ENCODE results near the gene BCS1L.

BCS1L gene

DNA sequence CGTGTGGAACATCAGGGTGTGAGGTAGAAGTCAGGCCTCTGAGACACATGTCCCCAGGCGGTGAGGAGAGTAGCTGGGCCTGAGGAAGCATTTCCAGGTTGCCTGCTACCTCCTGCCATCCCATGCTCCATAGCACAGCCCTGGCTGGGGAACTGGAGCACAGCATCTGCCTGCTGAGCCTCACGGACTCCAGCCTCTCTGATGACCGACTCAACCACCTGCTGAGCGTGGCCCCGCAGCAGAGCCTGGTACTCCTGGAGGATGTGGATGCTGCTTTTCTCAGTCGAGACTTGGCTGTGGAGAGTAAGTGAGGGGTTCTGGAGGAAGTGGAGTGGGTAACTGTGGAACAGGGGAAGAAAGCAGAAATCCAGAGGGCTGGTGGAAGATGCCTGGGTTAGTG lies 2.9 kb downstream of the BCS1L start:
- TF ChIP-seq ZFX (IDR thresholded peaks at IDR 0.05), result no peak
- TF ChIP-seq, protein P1, sequence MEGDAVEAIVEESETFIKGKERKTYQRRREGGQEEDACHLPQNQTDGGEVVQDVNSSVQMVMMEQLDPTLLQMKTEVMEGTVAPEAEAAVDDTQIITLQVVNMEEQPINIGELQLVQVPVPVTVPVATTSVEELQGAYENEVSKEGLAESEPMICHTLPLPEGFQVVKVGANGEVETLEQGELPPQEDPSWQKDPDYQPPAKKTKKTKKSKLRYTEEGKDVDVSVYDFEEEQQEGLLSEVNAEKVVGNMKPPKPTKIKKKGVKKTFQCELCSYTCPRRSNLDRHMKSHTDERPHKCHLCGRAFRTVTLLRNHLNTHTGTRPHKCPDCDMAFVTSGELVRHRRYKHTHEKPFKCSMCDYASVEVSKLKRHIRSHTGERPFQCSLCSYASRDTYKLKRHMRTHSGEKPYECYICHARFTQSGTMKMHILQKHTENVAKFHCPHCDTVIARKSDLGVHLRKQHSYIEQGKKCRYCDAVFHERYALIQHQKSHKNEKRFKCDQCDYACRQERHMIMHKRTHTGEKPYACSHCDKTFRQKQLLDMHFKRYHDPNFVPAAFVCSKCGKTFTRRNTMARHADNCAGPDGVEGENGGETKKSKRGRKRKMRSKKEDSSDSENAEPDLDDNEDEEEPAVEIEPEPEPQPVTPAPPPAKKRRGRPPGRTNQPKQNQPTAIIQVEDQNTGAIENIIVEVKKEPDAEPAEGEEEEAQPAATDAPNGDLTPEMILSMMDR (conservative IDR thresholded peaks at IDR 0.05), result no peak
- H3K27ac ChIP-seq, result no peak overlapping the region

DNA sequence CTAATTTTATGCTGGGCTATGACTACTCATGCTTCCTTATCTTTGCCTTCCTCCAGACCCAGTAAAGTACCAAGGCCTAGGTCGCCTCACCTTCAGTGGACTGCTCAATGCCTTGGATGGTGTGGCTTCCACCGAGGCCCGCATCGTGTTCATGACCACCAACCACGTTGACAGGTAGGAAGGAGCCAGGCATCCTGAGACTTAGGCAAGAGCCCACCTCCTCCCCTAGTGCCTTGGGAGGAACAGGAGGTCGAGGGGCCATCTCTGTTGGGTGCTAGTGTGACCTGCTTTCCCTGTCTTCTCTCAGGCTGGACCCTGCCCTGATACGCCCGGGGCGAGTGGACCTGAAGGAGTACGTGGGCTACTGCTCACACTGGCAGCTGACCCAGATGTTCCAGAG lies 3.3 kb downstream of the BCS1L start:
- no peak overlapping the region for H3K27ac ChIP-seq
- TF ChIP-seq, protein P1 (conservative IDR thresholded peaks at IDR 0.05), result no peak
- TF ChIP-seq ZFX (IDR thresholded peaks at IDR 0.05), result no peak

DNA sequence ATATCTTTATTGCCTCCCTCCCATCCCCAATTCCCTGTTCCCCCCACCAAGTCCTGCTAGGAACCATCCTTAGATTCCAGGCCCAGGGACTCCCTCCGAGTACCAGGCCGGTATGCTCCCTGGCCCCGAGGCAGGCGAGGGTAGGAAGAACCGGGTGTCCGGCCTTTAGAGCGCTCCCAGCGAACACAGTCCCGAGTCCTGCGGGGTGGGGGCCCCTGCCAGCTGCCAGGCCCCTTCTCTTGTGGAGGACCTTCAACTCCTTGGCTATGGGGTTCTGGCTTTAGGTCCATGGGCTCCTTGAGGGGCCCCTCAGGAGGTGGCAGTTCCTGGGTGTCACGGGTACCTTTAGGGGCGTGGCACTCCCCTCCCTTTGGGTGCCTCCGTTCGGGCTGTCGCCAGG lies 4.4 kb downstream of the BCS1L start:
- TF ChIP-seq ZFX (IDR thresholded peaks at IDR 0.05), result no peak
- TF ChIP-seq, protein P1 (conservative IDR thresholded peaks at IDR 0.05), result no peak
- no peak overlapping the region for H3K27ac ChIP-seq

DNA sequence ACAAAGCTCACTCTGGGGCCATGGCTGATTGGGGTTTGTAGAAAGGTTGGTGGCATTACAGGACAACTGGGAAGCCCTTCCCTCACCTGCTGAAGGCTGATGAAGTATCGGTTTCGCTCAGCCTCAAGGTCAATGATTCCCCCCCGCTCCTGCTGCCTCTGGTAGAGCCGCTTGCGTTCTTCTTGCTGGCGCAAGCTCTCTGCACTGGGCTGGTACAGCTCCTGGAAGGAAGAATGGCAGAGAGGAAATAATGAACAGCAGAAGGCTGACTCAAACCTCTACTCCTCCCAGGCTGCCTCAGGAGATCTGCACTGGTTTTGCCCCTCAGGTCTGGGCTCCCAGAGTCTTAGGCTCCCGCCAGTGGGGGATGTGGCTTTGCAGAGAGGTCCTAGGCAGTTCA lies 5.2 kb downstream of the BCS1L start:
- H3K27ac ChIP-seq, result no peak overlapping the region
- TF ChIP-seq ZFX (IDR thresholded peaks at IDR 0.05), result no peak
- TF ChIP-seq, protein P1 (conservative IDR thresholded peaks at IDR 0.05), result no peak

DNA sequence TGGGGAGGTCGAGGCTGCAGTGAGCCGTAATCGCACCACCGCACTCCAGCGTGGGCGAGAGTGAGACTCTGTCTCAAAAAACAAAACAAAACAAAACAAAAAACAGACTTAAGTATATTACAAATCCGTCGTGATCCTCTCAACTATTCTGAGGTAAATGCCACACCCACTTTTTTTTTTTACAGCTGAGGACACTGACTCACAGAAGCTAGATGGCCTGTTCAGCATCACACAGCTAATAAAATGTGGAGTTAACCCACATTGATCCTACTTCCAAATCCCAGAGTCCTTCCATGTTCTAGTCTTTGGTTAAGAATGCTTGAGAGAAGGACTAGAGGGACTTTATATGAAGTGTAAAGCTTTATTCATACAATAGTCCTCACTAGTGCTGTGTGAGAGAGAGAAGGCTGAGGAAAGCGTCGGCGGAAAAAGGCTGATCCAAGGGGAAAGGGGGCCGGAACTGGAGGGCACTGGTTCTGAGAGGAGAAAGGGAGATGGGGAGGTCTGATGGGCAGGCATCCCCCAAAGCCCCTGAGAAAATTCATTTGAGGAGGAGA lies 11.7 kb downstream of the BCS1L start:
- H3K27ac ChIP-seq, result peak overlapping the region; percentile 74

DNA sequence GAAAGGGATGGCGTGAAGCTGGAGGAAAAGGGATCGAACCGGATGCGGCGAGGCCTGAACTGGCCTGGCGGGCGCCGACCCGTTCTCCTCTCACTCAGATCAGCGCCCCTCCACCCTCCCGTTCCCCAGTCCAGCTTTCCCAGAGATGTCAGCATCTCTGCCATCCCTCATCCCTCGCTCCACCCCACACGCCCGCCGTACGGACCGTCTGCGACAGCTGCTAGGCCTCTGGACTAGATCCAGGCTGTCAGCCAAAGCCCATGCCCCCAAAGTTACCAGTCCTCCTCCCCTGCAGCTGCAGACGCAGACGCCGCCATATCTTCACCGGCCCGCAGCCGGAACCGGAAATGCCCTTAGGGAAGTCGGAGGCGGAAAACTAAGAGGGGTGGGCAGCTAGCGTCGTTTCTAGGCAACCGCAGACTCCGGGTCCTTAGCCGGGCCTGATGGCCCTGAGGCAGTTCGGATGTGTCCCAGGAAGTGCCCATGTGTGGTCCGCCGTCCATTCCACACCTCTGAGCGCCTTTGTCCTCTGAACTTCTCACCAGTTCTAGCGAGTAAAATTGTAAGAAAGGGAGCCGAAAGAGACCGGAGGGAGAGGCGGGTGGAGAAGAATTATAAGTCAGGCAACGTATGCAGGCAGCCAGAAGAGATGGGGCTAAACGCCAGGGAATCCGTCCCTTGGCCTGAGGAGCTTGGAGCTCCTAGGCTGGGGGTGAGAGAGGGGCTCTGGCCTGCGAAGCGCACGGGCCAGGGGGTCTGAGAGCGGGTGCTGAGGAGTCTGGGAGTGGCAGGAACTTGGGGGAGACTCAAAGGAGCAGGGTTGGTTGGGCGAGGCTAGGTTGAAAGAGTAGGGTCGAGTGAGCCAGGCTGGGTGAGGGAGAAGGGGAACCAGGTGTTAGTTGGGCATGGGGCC lies 12.4 kb downstream of the BCS1L start, which contains the start of the genes RNF25 and STK36:
RNF25 (minus strand) TSS at position 349 of the 913 bp plus-strand sequence; CDS start at position 317, 32 bp downstream.
STK36 (plus strand) TSS at position 433 of the 913 bp plus-strand sequence. CDS start 744 bp downstream, outside the sequence.
- TF ChIP-seq, protein P1 (conservative IDR thresholded peaks at IDR 0.05), result no peak
- TF ChIP-seq ZFX (IDR thresholded peaks at IDR 0.05), result no peak
- H3K27ac ChIP-seq, result peak within 1 kb of the TSS; percentile 74

More for the DNA sequence above, 11.7 kb downstream of the BCS1L start:
- TF ChIP-seq ZFX (IDR thresholded peaks at IDR 0.05), result no peak
- TF ChIP-seq, protein P1 (conservative IDR thresholded peaks at IDR 0.05), result no peak

DNA sequence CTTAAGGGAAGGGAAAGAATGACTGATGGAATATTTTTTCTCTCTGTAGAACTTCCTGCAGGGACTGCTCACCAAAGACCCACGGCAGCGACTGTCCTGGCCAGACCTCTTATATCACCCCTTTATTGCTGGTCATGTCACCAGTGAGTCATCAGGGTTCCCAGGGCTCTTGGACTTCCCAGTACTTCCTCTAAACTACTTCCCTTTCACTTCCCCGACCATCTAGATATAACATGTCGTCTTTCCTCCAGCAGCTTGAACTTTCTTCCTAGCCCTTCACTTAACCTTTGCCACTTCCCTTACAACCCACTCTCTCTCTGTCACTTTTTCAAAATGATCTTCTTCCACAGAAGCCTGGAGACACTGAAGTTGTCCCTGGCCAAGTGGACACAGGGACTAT lies 19.6 kb downstream of the BCS1L start:
- TF ChIP-seq, protein P1 (conservative IDR thresholded peaks at IDR 0.05), result no peak
- no peak for TF ChIP-seq ZFX (IDR thresholded peaks at IDR 0.05)
- no peak overlapping the region for H3K27ac ChIP-seq
